ENCODE results near the gene FAM131A.

DNA sequence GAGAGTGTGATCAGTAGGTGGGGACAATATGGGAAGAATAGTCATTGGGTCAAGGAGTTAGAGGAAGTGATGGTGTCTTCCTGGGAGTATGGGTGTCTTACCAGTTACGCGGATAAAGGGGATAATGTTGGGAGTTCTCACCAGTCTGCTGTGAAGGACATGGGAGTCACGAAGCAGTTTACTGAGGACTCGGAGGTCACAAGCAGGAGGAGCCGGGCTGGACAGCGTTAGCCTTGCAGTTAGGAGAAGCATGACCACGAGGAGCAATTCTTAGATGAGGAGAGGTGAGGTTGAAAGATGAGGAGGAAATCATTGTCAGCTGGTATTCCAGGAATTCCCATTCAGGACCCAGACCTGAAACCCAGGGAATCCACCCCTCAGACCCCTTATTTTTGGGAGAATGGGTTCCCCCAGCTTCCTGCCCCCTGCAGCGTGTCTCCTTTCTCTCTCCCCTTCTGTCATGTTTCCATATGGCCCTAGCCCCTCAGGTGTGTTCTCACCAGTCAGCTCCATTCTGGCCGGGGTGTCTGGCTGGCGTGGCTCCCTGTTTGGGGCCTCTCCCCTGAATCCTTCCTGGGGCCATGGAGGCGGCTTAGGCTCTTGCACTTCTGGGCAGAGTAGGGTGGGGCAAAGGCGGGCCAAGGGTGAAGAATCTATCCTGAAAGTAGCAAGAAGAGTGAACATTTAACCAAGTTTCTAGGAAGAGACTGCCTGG is 38.5 kb downstream of the FAM131A start:
- no peak for TF ChIP-seq POLR2A (IDR thresholded peaks at IDR 0.05)
- TF ChIP-seq, protein P1, sequence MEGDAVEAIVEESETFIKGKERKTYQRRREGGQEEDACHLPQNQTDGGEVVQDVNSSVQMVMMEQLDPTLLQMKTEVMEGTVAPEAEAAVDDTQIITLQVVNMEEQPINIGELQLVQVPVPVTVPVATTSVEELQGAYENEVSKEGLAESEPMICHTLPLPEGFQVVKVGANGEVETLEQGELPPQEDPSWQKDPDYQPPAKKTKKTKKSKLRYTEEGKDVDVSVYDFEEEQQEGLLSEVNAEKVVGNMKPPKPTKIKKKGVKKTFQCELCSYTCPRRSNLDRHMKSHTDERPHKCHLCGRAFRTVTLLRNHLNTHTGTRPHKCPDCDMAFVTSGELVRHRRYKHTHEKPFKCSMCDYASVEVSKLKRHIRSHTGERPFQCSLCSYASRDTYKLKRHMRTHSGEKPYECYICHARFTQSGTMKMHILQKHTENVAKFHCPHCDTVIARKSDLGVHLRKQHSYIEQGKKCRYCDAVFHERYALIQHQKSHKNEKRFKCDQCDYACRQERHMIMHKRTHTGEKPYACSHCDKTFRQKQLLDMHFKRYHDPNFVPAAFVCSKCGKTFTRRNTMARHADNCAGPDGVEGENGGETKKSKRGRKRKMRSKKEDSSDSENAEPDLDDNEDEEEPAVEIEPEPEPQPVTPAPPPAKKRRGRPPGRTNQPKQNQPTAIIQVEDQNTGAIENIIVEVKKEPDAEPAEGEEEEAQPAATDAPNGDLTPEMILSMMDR (IDR thresholded peaks at IDR 0.05) = no peak

Data from thyroid gland (tissue), 4 donors.